Kidney capillary endothelial cell (primary cell): Measurements from ENCODE around the gene NAGLU.
"Not testable (repeated sequence)": the region's sequence is repeated elsewhere in the genome, so short reads cannot be mapped to it uniquely, and the experiment has no call there.

Experiments
- DNase-seq: peaks from one replicate; pipeline ENCODE4 v3.0.0-alpha.2; 2018; ENCODE audit warnings: low spot score

Gene NAGLU

DNA sequence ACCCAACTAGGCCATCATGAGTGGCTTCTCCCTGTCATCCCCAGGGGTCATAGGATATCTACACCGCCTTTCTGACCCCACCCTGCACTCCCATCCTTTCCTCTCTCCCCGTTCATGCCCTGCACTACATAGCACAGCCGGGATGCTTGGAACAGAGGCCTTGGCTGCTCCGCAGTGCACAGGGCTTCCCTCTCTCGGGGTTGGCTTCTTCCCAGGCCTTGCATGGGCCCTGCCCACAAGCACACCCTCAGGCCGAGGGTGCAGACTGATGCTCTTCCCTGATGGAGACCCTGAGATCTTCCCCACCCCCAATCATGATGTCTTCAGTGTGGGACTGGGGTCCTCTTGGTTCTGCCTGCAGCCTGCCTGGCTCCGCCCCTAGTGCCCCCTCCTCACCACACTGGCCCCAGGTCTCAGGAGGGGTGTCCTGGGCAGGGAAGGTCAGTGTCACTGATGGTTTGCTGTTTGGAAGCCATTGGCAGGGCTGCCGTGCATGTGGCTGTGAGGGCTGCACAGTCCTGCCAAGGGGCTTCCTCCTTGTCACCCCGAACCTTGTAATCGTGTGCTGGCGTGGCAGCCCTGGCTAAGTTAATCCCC, 14.3 kb upstream of the NAGLU start:
- DNase-seq = no peak

DNA sequence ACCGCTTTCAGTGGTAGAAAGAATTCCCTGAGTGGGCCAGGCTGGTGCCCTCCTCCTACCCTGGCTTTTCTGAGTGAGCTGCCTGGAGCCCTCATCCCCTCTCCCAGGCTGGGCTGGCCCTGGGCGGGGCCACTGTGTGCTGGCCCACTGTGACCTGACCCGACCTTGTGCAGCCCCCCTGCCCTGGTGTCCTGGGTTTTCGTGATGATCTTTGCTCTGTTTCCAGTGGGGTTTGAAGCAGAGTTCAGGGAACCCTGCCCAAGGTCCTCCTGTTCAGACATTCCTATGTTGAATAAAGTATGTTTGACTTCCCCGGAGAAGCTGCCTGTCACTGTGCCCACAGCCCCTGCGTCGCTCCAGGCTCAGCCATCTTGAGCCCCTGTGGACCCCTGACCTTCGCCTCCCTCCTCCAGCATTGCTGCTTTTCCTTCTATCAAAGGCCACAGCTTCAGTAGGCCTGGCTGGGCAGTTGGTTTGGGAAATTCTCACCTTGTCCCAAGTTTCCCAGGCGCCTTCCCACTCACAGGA, 13.7 kb upstream of the NAGLU start:
- DNase-seq = no peak

- DNase-seq = no peak
These were observed 13.2 kb upstream of the NAGLU start for GRCh38 chr17:42522798-42523278.

- DNase-seq = no peak
These were observed 10.8 kb upstream of the NAGLU start for GRCh38 chr17:42525221-42525620.

- peak; percentile 94 for DNase-seq
These were observed 10.0 kb upstream of the NAGLU start for GRCh38 chr17:42526031-42526444.

DNA sequence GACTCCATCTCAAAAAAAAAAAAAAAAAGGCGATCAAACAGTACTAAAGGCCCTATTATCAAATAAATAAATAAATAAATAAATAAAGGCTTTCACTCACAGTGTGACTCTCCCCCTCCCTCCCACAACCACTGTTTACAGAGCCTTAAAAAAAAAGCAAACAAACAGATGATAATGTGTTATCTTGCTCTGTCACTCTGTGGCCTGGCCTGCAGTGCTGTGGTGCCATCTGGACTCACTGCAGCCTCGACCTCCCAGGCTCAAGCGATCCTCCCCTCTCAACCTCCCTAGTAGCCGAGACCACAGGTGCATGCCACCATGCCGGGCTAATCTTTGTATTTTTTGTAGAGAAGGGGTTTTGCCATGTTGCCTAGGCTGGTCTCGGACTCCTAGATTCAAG, 8.1 kb upstream of the NAGLU start:
- no peak for DNase-seq

GRCh38 chr17:42529061-42529460, 7.0 kb upstream of the NAGLU start:
- DNase-seq = no peak

DNA sequence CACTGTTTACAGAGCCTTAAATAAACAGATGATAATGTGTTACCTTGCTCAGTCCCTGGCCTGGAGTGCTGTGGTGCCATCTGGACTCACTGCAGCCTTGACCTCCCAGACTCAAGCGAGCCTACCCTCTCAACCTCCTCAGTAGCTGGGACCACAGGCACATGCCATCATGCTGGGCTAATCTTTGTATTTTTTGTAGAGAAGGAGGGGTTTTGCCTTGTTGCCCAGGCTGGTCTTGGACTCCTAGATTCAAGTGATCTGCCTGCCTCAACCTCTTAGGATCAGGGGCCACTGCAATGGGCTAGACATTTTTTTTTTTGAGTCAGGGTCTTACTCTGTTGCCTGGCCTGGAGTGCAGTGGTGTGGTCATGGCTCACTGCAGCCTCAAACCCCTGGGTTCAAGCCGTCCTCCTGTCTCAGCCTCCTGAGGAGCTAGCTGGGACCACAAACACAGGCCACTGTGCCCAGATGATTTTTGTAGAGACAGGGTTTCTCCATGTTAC, 5.0 kb upstream of the NAGLU start:
- no peak for DNase-seq

DNA sequence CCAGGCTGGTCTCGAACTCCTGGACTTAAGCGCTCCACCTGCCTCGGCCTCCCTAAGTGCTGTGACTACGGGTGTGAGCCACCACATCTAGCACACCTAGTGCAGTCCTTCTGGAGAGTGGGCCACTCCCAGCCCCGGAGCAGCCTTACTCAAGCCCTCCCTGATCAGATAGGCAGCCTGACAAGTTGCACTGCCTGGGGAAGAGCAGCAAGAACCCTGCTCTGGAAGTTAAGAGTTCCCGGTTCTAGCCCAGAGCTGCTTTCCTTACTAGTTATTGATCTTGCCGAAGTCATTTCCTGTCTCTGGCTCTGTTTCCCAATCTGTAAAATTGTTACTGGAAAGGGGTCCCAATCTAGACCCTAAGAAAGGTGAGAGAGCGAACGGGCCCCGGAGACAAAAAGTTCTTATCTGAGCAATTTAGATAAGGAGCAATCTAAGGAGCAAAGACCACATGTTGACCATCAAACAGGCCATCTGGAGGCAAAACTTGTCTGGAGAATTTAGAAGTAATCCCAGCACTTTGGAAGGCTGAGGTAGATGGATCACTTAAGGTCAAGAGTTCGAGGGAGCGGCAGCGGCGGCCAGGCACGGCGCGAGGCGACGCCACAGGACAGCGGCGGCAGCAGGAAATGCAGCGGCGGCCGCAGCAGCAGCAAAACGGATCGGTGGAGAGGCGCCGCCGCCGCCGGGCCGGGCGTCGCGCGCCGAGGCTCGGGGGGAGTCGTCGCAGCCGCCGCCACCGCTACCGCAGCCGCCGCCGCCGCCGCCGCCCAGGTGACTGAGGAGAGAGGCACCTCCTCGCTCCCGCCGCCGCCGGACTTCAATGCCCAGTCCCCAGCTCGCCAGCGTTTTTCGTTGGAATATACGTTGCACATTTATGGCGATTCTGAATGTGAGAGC, 4.3 kb upstream of the NAGLU start:
- DNase-seq = peak; percentile 74

DNA sequence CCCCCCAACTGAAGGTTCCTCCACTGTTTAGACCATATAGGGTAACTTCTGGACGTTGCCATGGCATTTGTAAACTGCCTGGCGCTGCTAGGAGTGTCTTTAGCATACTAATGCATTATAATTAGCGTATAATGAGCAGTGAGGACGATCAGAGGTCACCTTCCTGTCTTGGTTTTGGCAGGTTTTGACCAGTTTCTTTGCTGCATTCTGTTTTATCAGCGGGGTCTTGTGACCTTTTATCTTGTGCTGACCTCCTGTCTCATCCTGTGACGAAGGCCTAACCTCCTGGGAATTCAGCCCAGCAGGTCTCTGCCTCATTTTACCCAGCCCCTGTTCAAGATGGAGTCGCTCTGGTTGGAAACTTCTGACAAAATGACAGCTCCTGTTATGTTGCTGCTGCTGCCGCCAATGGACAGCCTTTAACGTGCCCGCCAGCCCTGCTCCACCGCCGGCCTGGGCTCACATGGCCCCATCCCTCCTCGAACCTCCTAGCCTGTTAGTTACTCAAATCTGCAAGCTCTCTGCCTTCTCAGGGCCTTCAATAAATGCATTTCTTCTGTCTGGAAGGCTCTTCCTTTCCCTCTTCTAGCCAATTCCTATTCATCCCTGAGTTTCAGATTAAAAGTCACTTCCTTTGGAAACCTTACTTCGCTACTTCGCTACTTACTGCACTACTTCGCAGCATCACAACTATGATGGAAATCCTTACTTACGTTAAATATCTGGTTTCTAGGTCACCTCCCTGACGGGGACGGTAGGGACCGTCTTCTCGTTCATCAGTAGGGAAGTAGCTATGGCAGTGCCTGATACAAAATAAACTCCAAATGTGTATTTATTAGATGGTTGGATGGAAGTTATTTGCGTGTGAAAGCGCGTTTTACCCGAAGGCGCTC, 640 bp upstream of the NAGLU start:
- DNase-seq = no peak

DNA sequence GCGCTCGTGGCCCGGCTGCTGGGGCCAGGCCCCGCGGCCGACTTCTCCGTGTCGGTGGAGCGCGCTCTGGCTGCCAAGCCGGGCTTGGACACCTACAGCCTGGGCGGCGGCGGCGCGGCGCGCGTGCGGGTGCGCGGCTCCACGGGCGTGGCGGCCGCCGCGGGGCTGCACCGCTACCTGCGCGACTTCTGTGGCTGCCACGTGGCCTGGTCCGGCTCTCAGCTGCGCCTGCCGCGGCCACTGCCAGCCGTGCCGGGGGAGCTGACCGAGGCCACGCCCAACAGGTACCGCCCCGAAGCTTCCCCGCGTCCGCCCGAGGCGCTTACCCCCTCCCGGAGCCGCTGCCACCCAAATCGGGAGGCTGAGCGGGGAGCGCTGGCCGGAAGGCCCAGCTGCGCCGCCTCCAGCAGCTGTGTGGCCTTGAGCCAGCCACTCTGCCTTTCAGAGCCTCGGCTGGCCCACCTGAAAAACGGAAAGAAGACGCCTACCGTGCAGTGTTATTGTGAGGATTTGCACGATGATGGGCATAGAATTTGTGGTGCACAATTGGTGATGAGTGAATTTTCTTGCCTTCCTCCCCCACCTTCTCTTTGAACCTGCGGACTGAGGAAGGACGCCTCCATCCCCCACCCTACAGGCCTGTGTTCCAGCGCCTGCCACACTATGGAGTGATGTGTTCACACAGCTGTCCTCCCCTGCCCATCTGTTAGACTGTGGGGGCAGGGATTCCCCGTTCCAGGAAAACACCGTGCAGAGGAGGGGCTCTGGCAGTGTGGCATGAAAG, 523 bp downstream of the NAGLU start:
- DNase-seq = peak; percentile 58

GRCh38 chr17:42537156-42537805, 1.2 kb downstream of the NAGLU start:
- no peak for DNase-seq

DNA sequence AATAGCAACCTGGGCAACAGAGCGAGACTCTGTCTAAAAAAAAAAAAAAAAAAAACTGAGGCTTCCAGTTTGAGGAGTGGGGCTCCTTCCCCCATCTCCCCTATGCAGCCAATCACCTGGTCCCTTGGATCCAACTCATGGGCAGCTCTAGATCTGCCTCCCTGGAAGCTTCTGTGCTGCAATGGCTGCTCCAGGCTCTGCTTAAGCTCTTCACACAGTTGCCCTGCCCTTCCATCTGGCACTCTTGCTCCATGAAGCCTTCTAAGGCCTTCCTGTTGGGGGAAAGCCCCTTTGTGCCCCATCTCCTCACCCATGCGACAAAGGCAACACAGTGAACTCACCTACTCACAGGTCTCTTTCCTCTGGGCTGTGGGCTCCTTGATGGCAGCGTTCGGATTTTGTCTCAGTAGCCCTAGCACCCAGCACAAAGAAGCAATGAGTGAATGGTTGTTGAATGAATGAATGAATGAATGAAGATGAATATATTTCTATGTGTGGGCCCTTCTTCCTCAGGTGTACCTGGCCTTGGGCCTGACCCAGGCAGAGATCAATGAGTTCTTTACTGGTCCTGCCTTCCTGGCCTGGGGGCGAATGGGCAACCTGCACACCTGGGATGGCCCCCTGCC, 1.9 kb downstream of the NAGLU start:
- DNase-seq = no peak

DNA sequence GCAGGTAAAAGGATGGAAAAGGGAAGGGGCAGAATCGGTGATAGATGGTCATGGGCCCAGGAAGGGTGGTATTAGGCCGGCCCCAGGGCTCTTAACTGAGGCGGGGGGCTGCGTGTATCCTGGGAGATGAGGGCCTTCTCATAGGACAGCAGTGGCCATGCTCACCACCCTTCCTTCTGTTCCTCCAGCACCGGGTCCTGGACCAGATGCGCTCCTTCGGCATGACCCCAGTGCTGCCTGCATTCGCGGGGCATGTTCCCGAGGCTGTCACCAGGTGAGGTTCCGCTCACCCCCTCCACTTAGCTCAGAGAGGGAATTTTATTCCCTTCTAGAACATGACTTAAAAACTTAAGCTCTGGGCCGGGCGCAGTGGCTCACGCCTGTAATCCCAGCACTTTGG, 2.4 kb downstream of the NAGLU start:
- DNase-seq = no peak

GRCh38 chr17:42540558-42540957, 4.5 kb downstream of the NAGLU start:
- not testable (repeated sequence) for DNase-seq

- DNase-seq = peak; percentile 52
These were observed 5.2 kb downstream of the NAGLU start for GRCh38 chr17:42541041-42541833.

- DNase-seq = no peak
These were observed 7.4 kb downstream of the NAGLU start for GRCh38 chr17:42543190-42544079.

GRCh38 chr17:42544874-42545283, 8.8 kb downstream of the NAGLU start:
- no peak for DNase-seq
